ENCODE results near the gene TCEA2. TPM values are rescaled to one million over a fixed set of nuclear protein-coding genes. Genes with fewer than 3 reads are reported as not detected.

The TCEA2 gene
- polyA plus RNA-seq, 3 donors: 15.7 to 24.3 (median 16.0) TPM

DNA sequence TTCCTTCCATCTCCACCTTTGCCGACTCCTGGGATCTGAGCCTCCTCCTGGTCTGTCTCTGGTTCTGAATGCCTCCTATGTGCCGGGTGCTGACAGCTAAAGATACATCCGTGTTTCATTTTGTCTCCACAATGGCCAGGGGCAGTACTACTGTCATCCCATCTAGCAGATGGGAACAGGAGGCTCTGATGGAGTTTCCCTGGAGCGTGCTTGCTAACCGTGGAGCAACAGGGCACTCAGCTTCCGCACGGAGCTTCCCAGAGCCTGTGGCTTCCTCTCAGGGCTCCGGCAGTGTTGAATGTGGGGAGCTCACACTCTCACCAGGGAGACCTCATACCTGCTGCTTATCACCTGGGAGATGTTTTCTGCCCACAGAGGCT is 56.3 kb downstream of the TCEA2 start:
- Mint-ChIP-seq H3K36me3 (no peaks in the 10 kb centered on the region), H3K4me3 (no peak overlapping the region), H3K27ac (no peak overlapping the region), H3K4me1 (peaks cover 8% of the 10 kb centered on the region), H3K9me3 (no peaks in the 10 kb centered on the region), H3K27me3 (ENCODE audit: low read depth in 3 of 3) (peaks cover 13 to 23% (median 22%) of the 10 kb centered on the region in 3 donors)
- H3K9ac ChIP-seq (ENCODE audit: insufficient read depth, low read length, poor library complexity, severe bottlenecking): no peak overlapping the region
- peaks cover 8% of the 10 kb centered on the region in 2 donors for H3K4me1 ChIP-seq (ENCODE audit: control insufficient read depth in 1 of 2, insufficient read depth in 2 of 2, low read length in 2 of 2)
- no peak overlapping the region for H3K4me2 ChIP-seq (replicated peaks; ENCODE audit: extremely low read depth, low read length, poor library complexity, severe bottlenecking)
- H2AFZ ChIP-seq (ENCODE audit: insufficient read depth, low read depth, low read length, poor library complexity, severe bottlenecking): no peak overlapping the region
- intact Hi-C loops (cut with micrococcal nuclease): no loop called here
- no peaks in the 10 kb centered on the region for H3K9me3 ChIP-seq (replicated peaks in 1 of 2; ENCODE audit: control insufficient read depth in 1 of 2, insufficient read depth in 1 of 2, low read length in 2 of 2)
- H3K36me3 ChIP-seq (replicated peaks in 1 of 2; ENCODE audit: control insufficient read depth in 1 of 2, insufficient read depth in 2 of 2, low read length in 2 of 2): no peaks in the 10 kb centered on the region
- WGBS (ENCODE audit: insufficient coverage): 89% methylated on average over 7 of the region's 8 CpGs
- H3K79me2 ChIP-seq (ENCODE audit: insufficient read depth, low read length): no peaks in the 10 kb centered on the region
- no peaks in the 10 kb centered on the region for H4K20me1 ChIP-seq (ENCODE audit: insufficient read depth, low read length)
- no peak overlapping the region for H3K27ac ChIP-seq (ENCODE audit: low read depth in 1 of 2, low read length in 2 of 2)
- DNase-seq: no peak
- H3K27me3 ChIP-seq (ENCODE audit: control insufficient read depth in 2 of 2, insufficient read depth in 2 of 2, low read length in 2 of 2): no peaks in the 10 kb centered on the region
- no peak overlapping the region for H3K4me3 ChIP-seq (replicated peaks in 1 of 3; ENCODE audit: low read depth in 2 of 3, low read length in 3 of 3)
- TF ChIP-seq, protein P1, sequence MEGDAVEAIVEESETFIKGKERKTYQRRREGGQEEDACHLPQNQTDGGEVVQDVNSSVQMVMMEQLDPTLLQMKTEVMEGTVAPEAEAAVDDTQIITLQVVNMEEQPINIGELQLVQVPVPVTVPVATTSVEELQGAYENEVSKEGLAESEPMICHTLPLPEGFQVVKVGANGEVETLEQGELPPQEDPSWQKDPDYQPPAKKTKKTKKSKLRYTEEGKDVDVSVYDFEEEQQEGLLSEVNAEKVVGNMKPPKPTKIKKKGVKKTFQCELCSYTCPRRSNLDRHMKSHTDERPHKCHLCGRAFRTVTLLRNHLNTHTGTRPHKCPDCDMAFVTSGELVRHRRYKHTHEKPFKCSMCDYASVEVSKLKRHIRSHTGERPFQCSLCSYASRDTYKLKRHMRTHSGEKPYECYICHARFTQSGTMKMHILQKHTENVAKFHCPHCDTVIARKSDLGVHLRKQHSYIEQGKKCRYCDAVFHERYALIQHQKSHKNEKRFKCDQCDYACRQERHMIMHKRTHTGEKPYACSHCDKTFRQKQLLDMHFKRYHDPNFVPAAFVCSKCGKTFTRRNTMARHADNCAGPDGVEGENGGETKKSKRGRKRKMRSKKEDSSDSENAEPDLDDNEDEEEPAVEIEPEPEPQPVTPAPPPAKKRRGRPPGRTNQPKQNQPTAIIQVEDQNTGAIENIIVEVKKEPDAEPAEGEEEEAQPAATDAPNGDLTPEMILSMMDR (IDR thresholded peaks at IDR 0.05): no peak

DNA sequence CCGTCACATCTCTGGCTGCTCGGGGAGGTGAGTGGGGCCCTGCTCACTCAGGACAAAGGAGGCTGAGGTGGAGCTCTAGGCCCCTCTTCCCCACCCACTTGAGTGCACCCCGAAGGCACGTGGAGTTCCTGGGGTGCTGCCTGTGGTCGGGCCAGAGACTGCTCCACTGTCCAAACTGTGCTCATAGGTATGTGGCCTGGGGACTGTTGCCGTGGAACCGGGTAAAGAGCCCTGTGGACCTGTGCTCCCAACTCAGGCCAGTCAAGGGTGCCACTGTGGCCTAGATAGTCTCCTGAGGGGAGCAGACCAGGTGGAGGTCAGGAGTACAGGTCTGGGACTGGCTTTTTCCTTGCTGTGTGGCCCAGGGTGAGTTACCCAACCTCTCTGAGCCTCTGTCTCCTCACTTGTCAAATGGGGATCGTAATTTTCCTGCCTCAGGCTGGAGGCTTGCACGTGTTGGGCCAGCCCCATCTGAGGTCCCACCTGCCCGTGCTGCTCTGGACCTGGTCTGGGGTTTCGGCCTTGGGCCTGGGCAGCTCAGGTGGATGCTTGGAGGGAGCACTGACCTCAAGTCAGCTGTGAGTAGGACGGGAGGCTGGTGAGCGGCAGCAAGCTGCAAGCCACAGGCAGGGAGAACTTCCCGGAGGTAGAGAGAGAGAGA is 56.8 kb downstream of the TCEA2 start:
- TF ChIP-seq, protein P1 (IDR thresholded peaks at IDR 0.05): no peak
- Histone ChIP-seq H4K20me1 (ENCODE audit: insufficient read depth, low read length) (no peaks in the 10 kb centered on the region), H3K4me2 (replicated peaks; ENCODE audit: extremely low read depth, low read length, poor library complexity, severe bottlenecking) (peak overlapping the region; percentile 81), H3K4me1 (ENCODE audit: control insufficient read depth in 1 of 2, insufficient read depth in 2 of 2, low read length in 2 of 2) (peaks cover 8% of the 10 kb centered on the region in 2 donors), H3K4me3 (replicated peaks in 1 of 3; ENCODE audit: low read depth in 2 of 3, low read length in 3 of 3) (peak overlapping the region; percentile 8 to 71 (median 13)), H3K9ac (ENCODE audit: insufficient read depth, low read length, poor library complexity, severe bottlenecking) (no peak overlapping the region), H3K36me3 (replicated peaks in 1 of 2; ENCODE audit: control insufficient read depth in 1 of 2, insufficient read depth in 2 of 2, low read length in 2 of 2) (no peaks in the 10 kb centered on the region), H3K27ac (ENCODE audit: low read depth in 1 of 2, low read length in 2 of 2) (no peak overlapping the region), H3K9me3 (replicated peaks in 1 of 2; ENCODE audit: control insufficient read depth in 1 of 2, insufficient read depth in 1 of 2, low read length in 2 of 2) (no peaks in the 10 kb centered on the region), H2AFZ (ENCODE audit: insufficient read depth, low read depth, low read length, poor library complexity, severe bottlenecking) (peak overlapping the region; percentile 86), H3K79me2 (ENCODE audit: insufficient read depth, low read length) (no peaks in the 10 kb centered on the region), H3K27me3 (ENCODE audit: control insufficient read depth in 2 of 2, insufficient read depth in 2 of 2, low read length in 2 of 2) (no peaks in the 10 kb centered on the region)
- intact Hi-C loops (cut with micrococcal nuclease): loop anchor here (2.0 to 5.0 kb wide), 2 partner anchors 38 to 81 kb away; partner anchors contain the start of genes LKAAEAR1 (in 1 of the 2) and OPRL1 (in 1 of the 2)
- Mint-ChIP-seq H3K4me3 (peak overlapping the region; percentile 75 to 83), H3K27me3 (ENCODE audit: low read depth in 3 of 3) (peaks cover 15 to 27% (median 24%) of the 10 kb centered on the region in 3 donors), H3K27ac (no peak overlapping the region), H3K4me1 (peaks cover 8% of the 10 kb centered on the region), H3K9me3 (no peaks in the 10 kb centered on the region), H3K36me3 (no peaks in the 10 kb centered on the region)
- DNase-seq: no peak
- 75% methylated on average over 11 of the region's 14 CpGs for WGBS (ENCODE audit: insufficient coverage)

Measured in CD14-positive monocyte (primary cell).